Karpas-422 (cell line): ENCODE data around the gene PPP2R5D. TPM values are rescaled to one million over a fixed set of nuclear protein-coding genes. Genes with fewer than 3 reads are reported as not detected.
A peak's percentile ranks its signal among the peaks of the same experiment; 100 is the strongest.

Source experiments
- DNase-seq: peaks from one replicate; pipeline ENCODE4 v3.0.0-alpha.2; 2015
- H2AFZ ChIP-seq: fragments of 200-600 bp; sonication (generic); 2 replicates; pipeline ENCODE4 v1.6.1; 2014; ENCODE audit warnings: antibody characterized with exemption, low read length, mixed read lengths
- H3K27ac ChIP-seq: fragments of 200-600 bp; sonication (generic); 2 replicates; pipeline ENCODE4 v1.5.1; 2014; ENCODE audit warnings: mild to moderate bottlenecking, low read length, moderate library complexity
- H3K27me3 ChIP-seq: fragments of 200-600 bp; sonication (generic); 2 replicates; pipeline ENCODE4 v1.6.1; 2014; ENCODE audit warnings: low read length, mixed read lengths
- H3K36me3 ChIP-seq: fragments of 200-600 bp; sonication (generic); 2 replicates; pipeline ENCODE4 v1.6.1; 2014; ENCODE audit warnings: low read length, mixed read lengths; ENCODE audit not compliant: insufficient read depth
- H3K4me1 ChIP-seq: fragments of 200-600 bp; sonication (generic); 2 replicates; pipeline ENCODE4 v1.6.1; 2014; ENCODE audit warnings: mild to moderate bottlenecking, low read length, mixed read lengths
- H3K4me2 ChIP-seq: fragments of 200-600 bp; sonication (generic); 2 replicates; pipeline ENCODE4 v1.6.1; 2014; ENCODE audit warnings: low read length, low read depth, mild to moderate bottlenecking; ENCODE audit not compliant: poor library complexity, severe bottlenecking
- H3K4me3 ChIP-seq: fragments of 200-600 bp; sonication (generic); 2 replicates; pipeline ENCODE4 v1.5.1; 2014; ENCODE audit warnings: mild to moderate bottlenecking, antibody characterized with exemption, low read length, mixed read lengths
- H3K79me2 ChIP-seq: fragments of 200-600 bp; sonication (generic); 2 replicates; pipeline ENCODE4 v1.6.1; 2014; ENCODE audit warnings: mild to moderate bottlenecking, low read length, mixed read lengths
- H3K9ac ChIP-seq: fragments of 200-600 bp; sonication (generic); 2 replicates; pipeline ENCODE4 v1.6.0; 2014; ENCODE audit warnings: low read length
- H3K9me2 ChIP-seq: fragments of 200-600 bp; sonication (generic), shearing (Covaris generic); replicated peaks from 2 replicates; pipeline ENCODE4 v1.6.0; 2014; ENCODE audit warnings: mild to moderate bottlenecking, low read length, moderate library complexity; ENCODE audit not compliant: insufficient read depth
- H3K9me3 ChIP-seq: fragments of 300-700, 200-600 bp; sonication (generic); 2 replicates; pipeline ENCODE4 v1.6.1; 2014; ENCODE audit warnings: low read length, mixed read lengths
- H4K20me1 ChIP-seq: fragments of 200-600 bp; sonication (generic); 2 replicates; pipeline ENCODE4 v1.6.1; 2014; ENCODE audit warnings: mild to moderate bottlenecking, antibody characterized with exemption, low read length, low read depth; ENCODE audit not compliant: insufficient read depth
- total RNA-seq: library from RNA; depleted of rRNA; stranded (reverse); fragments of >200 nt; shearing (Covaris generic); gene quantifications from 2 replicates; pipeline ENCODE4 v1.2.3, GENCODE V29; 2014; ENCODE audit warnings: low replicate concordance

PPP2R5D gene
- total RNA-seq, 1 experiment from 2014 or later: 34.8 TPM

DNA sequence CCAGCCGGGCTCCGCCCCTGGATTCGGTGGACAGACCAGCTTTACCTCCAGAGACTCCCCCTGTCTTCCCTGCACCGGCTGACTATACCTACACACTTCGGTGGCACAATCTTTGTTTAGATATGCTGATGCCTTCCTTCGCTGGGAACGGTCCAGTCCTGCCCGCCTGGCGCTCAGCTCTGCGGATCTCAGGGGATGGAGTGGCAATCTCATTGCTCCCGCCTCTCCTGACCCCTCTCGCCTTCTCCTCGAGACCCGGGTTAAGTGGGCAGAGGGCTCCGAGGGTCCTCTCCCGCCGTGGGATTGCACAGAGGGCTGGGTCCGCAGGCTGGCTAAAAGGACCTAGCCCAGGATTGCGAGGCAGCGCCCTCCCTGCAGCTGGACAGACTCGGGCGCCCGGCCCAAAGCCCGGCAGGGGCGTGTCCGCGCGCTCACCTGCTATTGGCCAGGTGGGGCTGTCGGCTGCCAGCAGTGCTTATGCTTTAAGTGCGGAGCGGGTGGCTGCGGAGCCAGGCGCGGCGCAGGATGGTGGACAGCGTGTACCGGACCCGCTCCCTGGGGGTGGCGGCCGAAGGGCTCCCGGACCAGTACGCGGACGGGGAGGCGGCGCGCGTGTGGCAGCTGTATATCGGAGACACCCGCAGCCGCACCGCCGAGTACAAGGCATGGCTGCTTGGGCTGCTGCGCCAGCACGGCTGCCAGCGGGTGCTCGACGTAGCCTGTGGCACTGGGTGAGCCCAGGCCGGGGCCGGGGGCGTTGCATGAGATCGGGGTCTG is 23.9 kb upstream of the PPP2R5D start, which contains the start of gene GNMT:
Gene GNMT (plus strand): TSS at position 512 of the 777 bp plus-strand sequence. CDS start 14 bp downstream, at position 526.
- Histone ChIP-seq H3K4me3 (no peak within 1 kb of the TSS), H3K27me3 (no peaks in the 10 kb centered on the region), H3K4me1 (no peaks in the 10 kb centered on the region), H3K9me2 (no peaks in the 10 kb centered on the region), H3K36me3 (no peaks in the 10 kb centered on the region), H4K20me1 (no peaks in the 10 kb centered on the region), H3K4me2 (no peak within 1 kb of the TSS), H3K79me2 (no peaks in the 10 kb centered on the region), H3K9ac (no peak within 1 kb of the TSS), H2AFZ (no peak within 1 kb of the TSS), H3K27ac (no peak within 1 kb of the TSS), H3K9me3 (no peaks in the 10 kb centered on the region)
- no peak for DNase-seq

GRCh38 chr6:42961020-42961470 is 23.3 kb upstream of the PPP2R5D start:
- Histone ChIP-seq H2AFZ (no peak overlapping the region), H3K27ac (no peak overlapping the region), H3K27me3 (no peaks in the 10 kb centered on the region), H3K4me1 (no peaks in the 10 kb centered on the region), H3K9me3 (no peaks in the 10 kb centered on the region), H3K79me2 (no peaks in the 10 kb centered on the region), H3K4me3 (no peak overlapping the region), H3K36me3 (no peaks in the 10 kb centered on the region), H4K20me1 (no peaks in the 10 kb centered on the region), H3K9ac (no peak overlapping the region), H3K9me2 (no peaks in the 10 kb centered on the region), H3K4me2 (no peak overlapping the region)
- DNase-seq: no peak

DNA sequence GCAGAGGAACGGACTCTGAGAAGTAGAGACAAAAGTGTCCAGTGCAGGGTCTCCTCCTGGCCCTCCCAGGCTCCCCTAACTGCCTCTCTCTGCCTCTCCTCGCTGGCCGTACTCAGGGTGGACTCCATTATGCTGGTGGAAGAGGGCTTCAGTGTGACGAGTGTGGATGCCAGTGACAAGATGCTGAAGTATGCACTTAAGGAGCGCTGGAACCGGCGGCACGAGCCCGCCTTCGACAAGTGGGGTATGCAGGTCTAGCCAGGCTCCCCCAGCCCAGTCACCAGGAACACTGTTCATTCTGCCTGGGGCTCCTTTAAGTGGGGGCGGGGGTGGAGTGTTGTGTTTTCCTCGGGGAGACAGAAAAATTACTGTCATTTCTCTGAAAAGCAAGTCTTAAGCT is 22.3 kb upstream of the PPP2R5D start:
- Histone ChIP-seq H2AFZ (no peak overlapping the region), H3K9me2 (no peaks in the 10 kb centered on the region), H3K4me3 (no peak overlapping the region), H3K36me3 (no peaks in the 10 kb centered on the region), H3K4me1 (no peaks in the 10 kb centered on the region), H3K27ac (no peak overlapping the region), H3K79me2 (no peaks in the 10 kb centered on the region), H3K9me3 (no peaks in the 10 kb centered on the region), H3K9ac (no peak overlapping the region), H4K20me1 (no peaks in the 10 kb centered on the region), H3K27me3 (no peaks in the 10 kb centered on the region), H3K4me2 (no peak overlapping the region)
- DNase-seq: no peak

- no peaks in the 10 kb centered on the region for H4K20me1 ChIP-seq
- H3K27me3 ChIP-seq: no peaks in the 10 kb centered on the region
- H3K9me2 ChIP-seq: no peaks in the 10 kb centered on the region
- no peak overlapping the region for H3K4me3 ChIP-seq
- no peaks in the 10 kb centered on the region for H3K4me1 ChIP-seq
- no peaks in the 10 kb centered on the region for H3K36me3 ChIP-seq
- no peak overlapping the region for H3K27ac ChIP-seq
- no peaks in the 10 kb centered on the region for H3K79me2 ChIP-seq
- no peak overlapping the region for H2AFZ ChIP-seq
- H3K4me2 ChIP-seq: no peak overlapping the region
- H3K9ac ChIP-seq: no peak overlapping the region
- no peaks in the 10 kb centered on the region for H3K9me3 ChIP-seq
- no peak for DNase-seq
Observed at GRCh38 chr6:42962502-42963178, 21.7 kb upstream of the PPP2R5D start.

DNA sequence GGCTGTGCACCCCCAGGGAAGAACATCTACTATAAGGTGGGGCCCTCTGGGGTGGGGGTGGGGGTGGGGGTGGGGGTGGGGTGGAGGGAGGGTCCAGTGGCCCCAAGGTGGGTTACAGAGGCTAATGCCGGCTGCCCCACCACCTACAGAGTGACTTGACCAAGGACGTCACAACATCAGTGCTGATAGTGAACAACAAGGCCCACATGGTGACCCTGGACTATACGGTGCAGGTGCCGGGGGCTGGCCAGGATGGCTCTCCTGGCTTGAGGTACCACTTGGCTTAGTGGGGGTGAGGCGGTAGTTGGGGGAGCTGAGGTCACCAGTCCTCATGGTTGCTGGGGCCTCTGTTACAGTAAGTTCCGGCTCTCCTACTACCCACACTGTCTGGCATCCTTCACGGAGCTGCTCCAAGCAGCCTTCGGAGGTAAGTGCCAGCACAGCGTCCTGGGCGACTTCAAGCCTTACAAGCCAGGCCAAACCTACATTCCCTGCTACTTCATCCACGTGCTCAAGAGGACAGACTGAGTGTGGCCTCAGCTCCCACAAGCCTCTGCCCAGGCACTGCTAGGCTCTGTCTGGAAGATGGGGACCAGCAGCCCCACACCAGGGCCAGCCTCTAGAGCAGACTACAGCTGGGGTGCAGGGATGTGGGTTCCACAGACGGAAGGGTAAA is 21.1 kb upstream of the PPP2R5D start:
- Histone ChIP-seq H4K20me1 (no peaks in the 10 kb centered on the region), H2AFZ (no peak overlapping the region), H3K27me3 (no peaks in the 10 kb centered on the region), H3K4me3 (no peak overlapping the region), H3K36me3 (no peaks in the 10 kb centered on the region), H3K9me3 (no peaks in the 10 kb centered on the region), H3K79me2 (no peaks in the 10 kb centered on the region), H3K27ac (no peak overlapping the region), H3K4me2 (no peak overlapping the region), H3K9me2 (no peaks in the 10 kb centered on the region), H3K4me1 (no peaks in the 10 kb centered on the region), H3K9ac (no peak overlapping the region)
- no peak for DNase-seq

DNA sequence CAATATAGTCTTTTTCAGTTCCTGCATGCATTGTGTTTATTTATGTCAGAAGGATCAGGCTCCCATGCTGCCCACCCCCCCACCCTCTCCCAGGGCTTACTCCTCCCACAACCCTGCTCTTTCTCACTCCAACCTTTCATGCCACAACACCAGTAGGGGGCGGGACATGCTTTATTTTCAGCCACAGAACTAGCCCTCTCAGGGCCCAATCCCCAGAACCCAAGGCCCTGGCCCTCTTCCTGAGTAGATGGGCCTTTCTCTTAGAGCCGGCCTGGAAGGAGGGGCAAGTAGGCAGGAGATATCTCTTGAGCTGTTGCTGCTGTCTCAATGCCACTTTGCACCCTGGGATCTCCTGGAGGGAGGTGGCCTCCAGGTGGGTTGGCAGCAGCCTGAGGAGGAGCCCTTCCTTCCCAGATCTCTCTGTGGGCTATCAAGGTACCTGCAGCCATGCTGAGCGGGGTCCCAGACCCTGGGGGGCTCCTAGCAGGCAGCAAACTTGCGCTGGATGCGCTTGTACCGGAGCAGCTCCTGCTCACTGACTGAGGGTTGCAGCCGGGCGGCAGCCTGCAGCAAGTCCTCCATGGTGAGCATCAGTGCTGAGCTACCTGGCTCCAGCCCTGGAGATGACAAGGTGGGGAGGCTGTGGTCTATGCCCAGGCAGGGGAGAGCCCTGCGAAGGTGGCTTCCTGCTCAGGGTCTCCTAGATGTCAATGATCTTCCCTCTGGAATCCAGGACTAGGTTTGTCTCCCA is 20.3 kb upstream of the PPP2R5D start:
- Histone ChIP-seq H3K79me2 (no peaks in the 10 kb centered on the region), H3K9me3 (no peaks in the 10 kb centered on the region), H3K36me3 (no peaks in the 10 kb centered on the region), H3K4me1 (no peaks in the 10 kb centered on the region), H3K27ac (no peak overlapping the region), H3K9ac (no peak overlapping the region), H3K9me2 (no peaks in the 10 kb centered on the region), H3K27me3 (no peaks in the 10 kb centered on the region), H4K20me1 (no peaks in the 10 kb centered on the region), H2AFZ (no peak overlapping the region), H3K4me2 (no peak overlapping the region), H3K4me3 (no peak overlapping the region)
- DNase-seq: peak; percentile 82

- Histone ChIP-seq H4K20me1 (no peaks in the 10 kb centered on the region), H3K9me2 (no peaks in the 10 kb centered on the region), H3K4me2 (no peak overlapping the region), H3K36me3 (no peaks in the 10 kb centered on the region), H3K9ac (no peak overlapping the region), H3K27me3 (no peaks in the 10 kb centered on the region), H2AFZ (no peak overlapping the region), H3K9me3 (no peaks in the 10 kb centered on the region), H3K4me1 (no peaks in the 10 kb centered on the region), H3K4me3 (no peak overlapping the region), H3K79me2 (no peaks in the 10 kb centered on the region), H3K27ac (no peak overlapping the region)
- no peak for DNase-seq
Observed at GRCh38 chr6:42966571-42966970, 17.8 kb upstream of the PPP2R5D start.
